ENCODE results near the gene NEUROD2.
"Not testable (repeated sequence)": the region's sequence is repeated elsewhere in the genome, so short reads cannot be mapped to it uniquely, and the experiment has no call there.

NEUROD2 gene

DNA sequence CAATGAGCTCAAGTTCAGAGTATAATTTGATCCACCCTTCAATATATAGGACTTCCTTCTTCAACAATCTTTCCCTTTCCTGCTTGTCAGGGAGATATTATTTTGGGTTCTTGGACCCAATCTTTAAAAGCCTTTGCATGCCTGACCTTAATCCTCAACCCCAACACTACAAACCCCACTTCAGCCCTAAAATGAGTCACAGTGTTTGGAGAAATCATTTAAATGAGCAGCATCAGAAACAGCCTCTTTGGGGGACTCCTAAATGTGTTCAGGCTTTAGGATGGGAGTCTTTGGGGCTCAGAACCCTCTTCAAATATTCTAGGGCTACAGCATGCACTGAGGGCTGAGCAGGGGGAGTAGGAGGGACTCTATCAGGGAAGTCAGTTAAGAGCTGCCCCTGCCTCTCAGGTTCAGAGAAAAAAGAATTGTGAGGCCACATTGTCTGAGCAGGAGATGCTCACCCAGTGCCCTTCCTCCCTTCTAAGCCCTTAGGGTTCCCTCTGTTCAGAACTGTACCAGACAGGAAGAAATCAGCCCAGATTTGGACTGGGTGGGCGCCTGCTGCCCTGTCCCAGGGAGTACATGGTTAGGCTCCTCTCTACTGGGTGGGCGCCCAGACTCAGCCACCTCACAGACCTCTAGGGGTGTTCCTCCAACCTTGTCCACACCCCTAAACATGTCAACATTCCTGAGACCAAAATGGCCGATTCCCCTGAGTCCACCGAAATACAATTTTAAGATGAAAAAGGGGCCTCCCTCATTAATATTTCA lies 5.0 kb downstream of the NEUROD2 start:
- DNase-seq (ENCODE audit: low read depth in 1 of 2, low spot score in 1 of 2): no peak

DNA sequence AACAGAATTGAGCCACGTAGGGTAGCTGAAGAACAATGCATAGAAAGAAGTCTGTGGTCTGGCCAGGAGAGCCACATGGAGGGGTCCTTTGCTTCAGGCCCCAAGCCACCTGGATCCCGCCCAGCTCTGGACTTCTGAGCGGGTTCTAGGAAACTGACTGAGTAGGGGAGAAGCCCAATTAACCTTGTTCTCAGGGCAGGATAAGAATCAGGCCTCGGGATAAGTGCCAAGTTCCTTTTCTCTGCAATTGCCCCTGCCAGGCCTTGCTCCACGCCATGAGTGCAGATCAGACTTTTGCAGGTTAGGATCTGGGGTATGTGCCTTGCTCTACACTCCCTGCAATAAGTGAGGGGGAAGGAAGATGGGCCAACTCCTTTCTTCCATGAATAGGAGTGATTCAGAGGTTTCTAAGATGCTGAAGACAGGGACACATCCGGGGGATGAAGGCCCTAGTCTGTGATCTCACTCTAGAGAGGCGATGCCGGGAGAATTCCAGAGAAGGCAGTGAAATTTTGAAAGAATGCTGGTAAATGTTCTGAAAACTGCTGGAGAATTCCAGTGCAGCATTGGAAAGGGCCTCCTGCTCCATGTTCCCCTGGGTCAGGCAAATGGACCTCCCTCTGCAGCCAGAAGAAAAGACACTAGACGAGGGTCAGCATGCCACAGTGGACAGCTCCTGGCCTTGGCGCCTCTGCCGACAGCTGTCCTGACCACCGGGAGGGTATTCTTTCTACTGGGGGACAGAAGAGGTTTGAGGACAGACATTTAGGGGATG lies 5.8 kb downstream of the NEUROD2 start:
- DNase-seq (ENCODE audit: low read depth in 1 of 2, low spot score in 1 of 2): no peak

DNA sequence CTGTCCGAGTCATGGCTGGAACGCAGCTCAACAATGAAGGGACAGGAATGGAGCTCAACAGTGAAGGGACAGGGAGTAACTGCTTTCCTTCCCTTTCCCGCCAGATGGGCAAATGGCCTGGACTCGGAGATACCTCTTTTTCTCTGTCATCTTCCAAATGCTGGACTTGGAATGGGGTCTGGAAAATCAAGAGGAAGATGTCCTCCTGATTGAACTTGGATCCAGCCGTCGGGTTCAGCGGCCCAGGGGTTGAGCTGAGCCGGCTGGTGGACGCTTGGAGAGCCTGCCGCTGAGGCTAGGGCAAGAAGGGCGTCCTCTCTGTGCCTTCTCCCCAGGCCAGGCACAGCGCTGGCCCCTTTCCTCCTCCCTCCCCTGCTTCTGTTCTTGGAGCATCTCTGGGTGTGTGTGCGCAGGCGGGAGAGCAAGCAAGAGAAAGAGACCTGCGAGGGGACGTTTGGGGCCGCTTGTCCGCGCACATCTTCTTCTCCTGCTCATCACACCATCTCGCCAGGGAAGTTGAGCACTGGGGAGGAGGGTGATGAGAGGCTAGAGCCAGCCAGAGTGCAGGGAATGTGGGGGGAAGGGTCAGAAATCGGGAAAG lies 6.6 kb downstream of the NEUROD2 start:
- DNase-seq (ENCODE audit: low read depth in 1 of 2, low spot score in 1 of 2): no peak

DNA sequence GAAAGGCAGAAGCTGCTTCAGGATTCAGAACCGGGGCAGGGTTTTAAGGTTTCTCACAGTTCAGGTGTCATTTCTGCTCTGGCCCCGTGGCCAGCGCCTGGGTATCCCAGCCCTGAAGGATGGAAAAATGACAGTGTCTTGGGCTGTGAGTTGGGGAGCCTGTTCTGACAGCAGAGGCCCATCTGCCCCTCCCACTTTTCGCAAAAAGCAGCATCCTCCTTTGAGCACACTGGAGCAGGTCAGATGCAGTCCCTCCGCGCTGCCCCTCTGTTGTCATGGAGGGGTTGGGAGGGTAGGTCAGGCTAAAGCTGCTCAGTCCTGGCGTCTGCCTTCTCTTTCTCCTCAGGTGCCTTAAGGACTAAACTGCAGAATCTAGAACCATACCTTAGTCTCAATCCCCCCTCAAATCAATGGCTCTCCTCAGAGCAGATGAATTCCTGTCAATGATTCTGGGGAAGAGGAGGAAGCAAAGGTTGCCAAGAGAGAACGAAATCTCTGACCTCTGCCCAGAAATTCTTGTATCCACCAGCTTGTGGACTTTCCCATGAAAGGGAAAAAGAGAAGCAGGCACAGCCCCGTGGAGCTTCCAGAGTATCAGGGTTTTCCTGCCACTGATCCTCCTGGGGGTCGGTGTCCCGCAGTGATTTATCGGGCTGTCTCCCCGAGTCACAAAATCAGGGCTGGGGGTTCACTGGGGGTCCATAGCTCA lies 7.3 kb downstream of the NEUROD2 start:
- no peak for DNase-seq (ENCODE audit: low read depth in 1 of 2, low spot score in 1 of 2)

DNA sequence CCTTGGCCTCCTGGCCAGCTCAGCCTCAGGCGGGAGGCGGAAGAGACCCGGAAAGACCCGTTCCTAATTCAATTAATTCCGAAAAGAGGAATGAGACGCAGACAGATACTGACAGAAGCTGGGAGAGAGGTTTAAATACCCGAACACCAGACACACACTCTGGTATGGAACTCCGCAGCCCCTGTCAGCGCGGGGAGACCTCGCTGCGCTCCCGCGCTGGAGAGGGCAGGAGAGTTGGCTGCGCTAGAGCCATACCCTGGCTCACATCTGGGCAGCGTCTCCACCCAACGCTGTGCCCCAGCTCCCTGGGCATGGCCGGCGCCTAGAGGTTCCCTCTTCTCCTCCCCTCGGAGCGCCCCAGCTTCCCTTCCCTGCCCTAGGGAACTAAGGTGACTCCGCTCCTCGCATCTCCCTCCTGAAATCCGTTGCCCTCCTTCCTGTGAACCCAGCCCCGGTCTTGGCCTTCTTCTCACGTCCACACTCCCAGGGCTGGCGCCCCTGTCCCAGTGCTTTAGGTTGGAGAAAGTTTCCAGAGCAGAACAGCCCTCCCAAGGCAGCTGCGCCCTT lies 8.0 kb downstream of the NEUROD2 start:
- no peak for DNase-seq (ENCODE audit: low read depth in 1 of 2, low spot score in 1 of 2)

DNA sequence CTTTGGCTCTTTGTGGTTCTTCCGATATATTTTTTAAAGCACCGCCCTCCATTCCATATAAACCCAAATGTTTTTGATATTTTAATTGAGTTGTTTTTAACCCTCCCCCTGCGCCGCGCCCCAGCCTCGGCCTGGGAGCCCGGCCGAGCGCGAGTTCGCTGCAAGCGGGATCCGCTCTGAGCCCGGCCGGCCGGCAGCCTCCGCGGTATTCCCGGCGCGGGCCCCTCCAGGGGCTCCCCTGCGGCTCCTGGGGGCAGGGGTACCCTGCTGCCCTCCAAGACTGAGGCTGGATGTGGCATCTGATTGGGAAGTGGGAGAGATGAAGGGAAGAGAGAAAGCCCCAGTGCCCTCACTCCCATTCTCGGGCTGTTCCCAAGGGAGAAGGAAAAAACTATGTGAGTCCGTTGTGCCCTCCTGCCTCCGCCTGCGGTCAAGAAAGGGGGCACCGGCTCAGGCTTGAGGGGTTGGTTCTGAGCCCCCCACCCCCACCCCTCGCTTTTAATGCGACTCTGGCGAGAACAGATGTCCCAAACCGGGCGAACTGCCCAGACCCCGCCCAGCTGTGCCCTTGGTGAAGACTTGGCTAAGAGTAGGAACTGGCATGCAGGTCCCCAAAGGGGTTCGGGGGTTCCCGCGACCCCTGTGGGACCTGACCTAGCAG lies 8.6 kb downstream of the NEUROD2 start:
- no peak for DNase-seq (ENCODE audit: low read depth in 1 of 2, low spot score in 1 of 2)

DNA sequence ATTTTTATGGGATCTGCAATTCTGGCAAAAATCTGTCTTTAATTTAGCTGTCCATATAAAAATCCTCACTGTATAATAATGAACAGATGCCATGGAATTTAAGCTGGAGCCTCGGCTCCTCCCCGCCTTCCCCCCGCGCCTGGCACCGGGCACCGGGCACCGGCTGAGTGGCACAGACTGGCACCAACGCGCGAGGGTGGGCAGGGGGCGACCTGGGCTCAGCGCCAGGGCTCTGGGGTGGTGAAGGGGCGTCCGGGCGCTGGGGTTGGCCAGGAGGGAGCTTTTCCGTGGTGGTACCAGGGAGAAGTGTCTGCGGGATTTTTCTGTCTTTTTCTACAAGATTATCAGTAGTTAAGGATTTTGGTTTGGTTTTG lies 9.1 kb downstream of the NEUROD2 start:
- no peak for DNase-seq (ENCODE audit: low read depth in 1 of 2, low spot score in 1 of 2)

DNA sequence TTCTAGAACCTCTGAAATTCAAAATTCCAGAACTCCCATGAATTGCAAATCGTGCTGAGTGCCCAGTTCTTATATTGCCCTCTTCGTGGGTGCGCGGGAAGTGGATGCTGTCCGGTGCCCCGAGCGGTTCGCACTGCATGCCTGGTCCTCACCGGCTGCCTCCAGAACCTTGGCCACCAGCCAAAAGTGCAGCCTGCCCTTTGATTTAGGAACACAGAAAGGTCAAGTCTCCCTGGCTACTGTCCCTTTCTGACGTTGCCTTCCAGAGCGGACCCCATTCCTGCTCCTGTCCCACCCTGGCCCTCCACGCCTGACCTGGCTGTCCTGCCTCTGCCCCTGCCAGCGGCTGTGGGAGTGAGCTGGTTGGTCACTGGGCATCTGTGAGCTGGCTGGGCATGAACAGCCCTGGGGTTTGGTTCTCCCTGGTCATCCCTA lies 9.7 kb downstream of the NEUROD2 start:
- DNase-seq (ENCODE audit: low read depth in 1 of 2, low spot score in 1 of 2): no peak

DNA sequence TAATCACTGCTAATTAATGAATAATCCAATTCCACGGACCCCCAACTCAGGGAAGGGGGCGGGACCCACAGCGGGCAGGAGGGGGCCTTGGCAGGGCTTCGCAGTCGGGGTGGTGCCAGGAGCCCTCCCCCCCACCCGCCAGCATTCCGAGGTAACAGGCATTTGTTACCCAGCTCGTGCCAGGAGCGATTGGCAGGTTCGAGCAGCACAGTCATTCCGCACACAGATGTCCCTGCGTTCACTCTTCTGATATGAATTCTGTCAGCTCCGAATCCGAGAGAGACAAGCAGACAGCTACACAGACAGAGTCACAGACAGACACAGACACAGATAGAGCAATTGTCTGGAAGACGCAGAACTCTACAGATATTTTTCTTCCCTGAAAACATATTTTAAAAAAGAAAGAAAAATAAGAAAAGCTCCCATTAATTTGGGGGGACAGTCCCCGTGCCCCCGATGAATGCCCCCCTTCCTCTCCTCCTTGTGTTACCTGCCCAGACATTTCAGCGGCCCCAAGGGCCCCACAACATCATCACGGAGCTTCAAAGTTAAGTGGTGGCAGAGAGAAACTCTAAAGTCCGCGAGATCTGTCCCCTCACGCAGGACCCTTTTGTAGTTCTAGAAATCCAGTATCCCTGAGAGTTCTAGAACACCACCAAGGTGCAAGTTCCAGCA lies 10.2 kb downstream of the NEUROD2 start:
- no peak for DNase-seq (ENCODE audit: low read depth in 1 of 2, low spot score in 1 of 2)

DNA sequence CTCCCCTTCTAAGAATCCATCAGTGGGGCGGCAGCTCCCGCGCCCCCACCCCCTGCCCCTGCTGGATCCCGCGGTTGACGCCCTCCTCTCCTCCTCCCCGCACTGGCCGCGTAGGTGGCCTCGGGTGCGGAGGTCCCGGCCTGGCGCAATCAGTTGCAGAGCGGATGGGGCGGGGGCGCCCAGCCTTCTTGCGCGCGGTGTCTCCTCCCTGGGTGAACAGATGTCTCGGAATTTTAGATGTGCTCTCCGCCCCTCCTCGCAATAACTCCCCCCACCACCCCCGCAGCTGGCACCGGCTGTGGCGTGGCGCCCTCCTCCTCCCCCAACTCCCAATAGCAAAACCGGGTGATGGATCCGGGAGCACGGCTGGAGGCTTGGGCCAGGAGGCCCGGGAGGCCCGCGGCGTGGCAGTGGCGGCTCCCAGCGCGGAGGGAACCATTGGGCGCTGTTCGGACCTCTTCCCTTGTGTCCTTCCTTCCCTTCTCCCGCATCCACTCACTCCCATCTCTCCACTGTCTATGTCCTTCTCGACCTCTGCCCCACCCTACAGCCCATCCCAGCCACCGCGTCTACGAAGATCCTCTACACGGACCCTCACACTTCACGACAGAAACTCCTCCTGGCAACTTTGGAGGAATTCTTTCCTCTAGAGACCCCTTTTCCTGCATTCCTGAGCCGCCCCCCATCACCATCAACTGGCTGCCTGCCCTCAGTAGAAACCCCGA lies 11.0 kb downstream of the NEUROD2 start:
- no peak for DNase-seq (ENCODE audit: low read depth in 1 of 2, low spot score in 1 of 2)

DNA sequence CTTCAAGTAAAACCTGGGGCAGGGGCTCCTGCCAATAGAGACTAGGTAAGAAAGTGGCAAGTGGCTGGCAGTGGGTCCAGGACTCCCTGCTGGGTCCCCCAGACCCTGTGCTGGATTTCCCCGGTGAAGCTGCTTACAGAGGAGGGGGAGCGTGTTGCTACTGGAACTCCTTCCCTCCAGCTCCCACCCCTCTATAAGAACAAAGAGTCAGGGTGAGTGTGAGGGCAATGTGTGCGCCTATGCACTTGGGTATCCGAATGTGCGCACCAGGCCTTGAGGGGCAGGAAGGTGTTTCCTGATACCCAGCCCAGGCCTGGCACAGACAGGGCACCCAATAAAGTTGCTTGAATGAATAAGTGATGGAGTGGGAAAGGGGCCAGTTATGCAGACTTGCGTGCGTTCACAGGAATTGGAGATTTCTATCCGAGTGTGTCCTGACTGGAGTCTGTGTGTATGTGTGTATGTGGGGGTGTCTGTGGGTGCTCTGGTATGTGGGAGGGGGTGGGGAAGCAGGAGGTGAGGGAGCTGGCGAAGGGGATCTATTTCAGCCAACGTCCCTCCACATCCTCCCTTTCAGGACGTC lies 11.7 kb downstream of the NEUROD2 start:
- no peak for DNase-seq (ENCODE audit: low read depth in 1 of 2, low spot score in 1 of 2)

DNA sequence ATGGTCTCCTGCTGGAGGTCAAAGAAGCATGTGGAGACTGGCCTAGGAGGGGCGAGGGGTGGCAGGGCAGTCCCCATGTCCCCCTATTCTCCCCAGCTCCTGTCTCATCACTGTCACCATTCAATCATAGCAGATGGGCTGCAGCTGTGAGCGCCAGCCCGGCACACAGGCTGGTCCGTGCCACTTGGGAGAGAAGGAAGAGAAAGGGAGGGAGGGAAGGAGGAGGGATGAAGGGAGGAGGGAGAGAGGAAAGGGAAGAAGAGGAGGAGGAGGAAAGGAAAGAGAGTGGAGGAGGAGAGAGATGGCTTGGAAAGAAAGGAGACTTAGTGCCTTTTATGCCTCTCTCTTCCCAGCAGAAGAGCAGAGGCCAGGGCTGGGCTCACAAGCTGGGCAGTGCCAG lies 12.4 kb downstream of the NEUROD2 start:
- no peak for DNase-seq (ENCODE audit: low read depth in 1 of 2, low spot score in 1 of 2)

DNA sequence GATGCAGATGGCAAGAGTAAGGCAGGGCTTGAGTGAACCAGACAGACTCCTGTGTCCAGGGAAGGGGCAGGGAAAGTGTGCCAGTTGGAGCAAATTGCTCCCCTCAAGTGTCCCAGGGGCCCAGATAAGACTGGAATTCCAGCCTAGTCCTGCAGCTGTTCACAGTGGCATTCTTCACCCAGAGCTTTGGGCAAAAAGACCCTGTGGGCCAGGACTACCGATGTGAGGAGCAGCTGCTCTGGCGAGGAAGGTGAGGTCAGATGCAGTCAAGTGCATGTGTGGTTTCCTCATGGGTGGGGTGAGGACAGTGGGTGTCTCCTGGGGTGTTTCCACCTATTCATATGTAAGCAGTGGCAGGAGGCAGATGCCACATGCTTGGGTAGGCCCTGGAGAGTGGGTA lies 14.3 kb downstream of the NEUROD2 start:
- DNase-seq (ENCODE audit: low read depth in 1 of 2, low spot score in 1 of 2): no peak

DNA sequence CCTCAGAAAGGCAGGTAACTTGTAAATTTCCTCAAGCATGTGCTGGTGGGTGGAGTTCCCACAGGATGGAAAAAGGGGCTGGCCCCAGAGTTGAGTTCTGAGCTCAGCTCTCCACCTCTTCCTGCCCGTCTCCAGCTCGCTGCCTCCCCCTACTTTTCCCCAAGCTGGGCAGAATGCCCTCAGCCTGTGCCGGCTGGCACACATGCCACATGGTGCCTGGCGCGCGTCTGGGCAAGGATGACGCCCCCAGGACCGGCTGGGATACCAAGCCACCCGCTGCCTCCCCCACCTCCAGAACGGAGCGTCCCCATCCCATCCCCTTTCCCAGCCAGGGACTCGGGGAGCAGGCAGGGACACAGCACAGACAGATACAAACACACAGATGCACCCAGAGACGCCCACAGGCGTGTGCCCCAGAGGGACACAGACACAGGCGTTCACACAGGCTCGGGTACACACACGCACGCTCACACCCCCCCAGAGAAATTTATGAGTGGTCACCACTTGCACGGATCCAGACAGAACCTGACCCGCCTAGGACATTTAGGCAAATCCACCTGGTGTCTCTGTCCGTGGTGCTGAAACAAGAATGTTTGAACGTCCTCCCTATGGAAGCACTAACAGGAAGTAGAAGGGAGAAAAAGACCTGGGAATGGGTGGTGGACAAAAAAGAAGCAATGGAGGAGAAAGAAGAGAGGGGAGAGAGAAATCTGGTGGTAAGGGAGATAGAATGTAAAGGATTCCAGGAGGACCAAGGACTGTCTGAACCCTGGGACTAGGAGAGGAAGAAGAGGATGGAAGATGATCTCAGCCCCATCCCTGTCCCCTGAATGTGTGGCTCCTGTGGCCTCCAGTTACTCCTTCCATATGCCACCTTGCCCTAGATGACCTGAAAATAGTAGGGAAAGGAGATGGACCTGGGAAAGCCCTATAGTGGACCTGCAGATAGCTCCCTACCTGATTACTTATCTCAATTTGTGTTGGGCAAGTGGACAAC lies 15.5 kb downstream of the NEUROD2 start:
- no peak for DNase-seq (ENCODE audit: low read depth in 1 of 2, low spot score in 1 of 2)

DNA sequence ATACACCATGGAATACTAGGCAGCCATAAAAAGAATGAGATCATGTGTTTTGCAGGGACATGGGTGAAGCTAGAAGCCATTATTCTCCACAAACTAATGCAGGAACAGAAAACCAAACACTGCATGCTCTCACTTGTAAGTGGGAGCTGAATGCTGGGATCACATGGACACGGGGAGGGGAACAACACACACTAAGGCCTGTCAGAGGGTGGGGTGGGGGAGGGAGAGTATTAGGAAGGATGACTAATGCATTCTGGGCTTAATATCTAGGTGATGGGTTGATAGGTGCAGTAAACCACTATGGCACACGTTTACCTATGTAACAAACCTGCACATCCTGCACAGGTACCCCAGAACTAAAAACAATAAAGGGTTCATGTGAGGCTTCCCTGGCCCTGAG lies 17.5 kb downstream of the NEUROD2 start:
- DNase-seq (ENCODE audit: low read depth in 1 of 2, low spot score in 1 of 2): not testable (repeated sequence)

DNA sequence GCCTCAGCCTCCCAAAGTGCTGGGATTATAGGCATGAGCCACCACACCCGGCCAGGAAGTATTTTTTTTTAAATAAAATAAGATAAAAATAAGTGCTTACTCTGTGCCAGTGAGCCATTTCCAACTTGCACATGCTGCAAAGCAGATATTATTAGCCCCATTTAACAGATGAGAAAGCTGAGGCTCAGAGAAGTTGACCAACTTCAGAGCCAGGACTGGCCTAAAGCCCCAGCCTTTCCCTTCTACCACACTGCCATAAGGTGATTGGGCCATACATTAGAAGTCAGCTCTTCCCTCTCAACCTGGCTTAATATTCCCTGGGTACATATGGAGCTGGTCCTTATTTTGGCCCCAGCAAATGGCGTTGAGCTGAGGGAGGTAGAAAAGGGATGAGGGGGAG lies 25.1 kb downstream of the NEUROD2 start:
- DNase-seq (ENCODE audit: low read depth in 1 of 2, low spot score in 1 of 2): no peak

DNA sequence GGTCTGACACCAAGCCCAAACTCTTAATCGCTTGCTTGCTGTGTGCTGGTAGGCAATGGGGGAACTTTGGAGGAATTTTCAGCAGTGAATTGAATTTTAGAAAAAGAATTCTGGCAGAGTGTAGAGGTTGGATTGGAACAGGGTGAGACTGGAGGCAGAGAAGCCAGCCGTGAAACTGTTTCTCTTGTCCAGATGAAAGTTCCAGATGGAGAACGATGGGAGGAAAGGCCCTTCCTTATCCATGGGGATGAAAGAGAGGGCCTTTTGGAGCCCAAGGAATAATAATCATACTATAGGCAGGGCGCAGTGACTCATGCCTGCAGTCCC lies 26.0 kb downstream of the NEUROD2 start:
- DNase-seq (ENCODE audit: low read depth in 1 of 2, low spot score in 1 of 2): no peak

DNA sequence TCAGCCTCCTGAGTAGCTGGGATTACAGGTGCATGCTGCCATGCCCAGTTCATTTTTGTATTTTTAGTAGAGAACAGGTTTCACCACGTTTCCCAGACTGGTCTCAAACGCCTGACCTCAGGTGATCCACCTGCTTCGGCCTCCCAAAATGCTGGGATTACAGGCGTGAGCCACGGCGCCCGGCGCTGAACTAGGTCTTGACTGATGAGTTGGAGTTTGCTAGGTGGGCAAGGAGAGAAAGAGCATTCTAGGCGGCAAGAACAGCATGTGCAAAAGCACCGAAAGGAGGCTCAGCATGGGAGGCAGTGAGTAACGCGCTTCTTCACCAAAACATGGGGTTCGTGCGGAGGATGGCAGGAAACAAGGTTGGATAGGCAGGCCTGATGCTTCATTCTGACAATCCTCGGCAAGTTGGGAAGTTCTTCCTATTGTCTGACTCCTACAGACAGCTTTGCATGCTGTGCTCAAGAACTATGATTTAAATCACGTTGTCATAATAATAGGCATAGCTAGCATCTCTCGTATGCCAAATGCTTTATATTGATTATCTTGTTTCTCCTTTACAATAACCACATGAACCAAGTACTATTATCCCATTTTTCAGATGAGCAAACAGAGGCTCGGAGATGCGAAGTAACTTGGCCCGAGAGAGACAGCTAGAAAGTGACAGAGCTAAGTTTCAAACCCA lies 26.5 kb downstream of the NEUROD2 start:
- no peak for DNase-seq (ENCODE audit: low read depth in 1 of 2, low spot score in 1 of 2)

Measured in activated T-helper 1 cell treated with anti-CD3 and anti-CD28 coated beads, Interleukin-2, amount 50 U/mL, for 16 hours (primary cell).